Medulla oblongata (tissue), 1 donor: ENCODE data around the gene USP54.

ENCODE experiments used
- DNase-seq: peaks from one replicate; pipeline ENCODE4 v3.0.0-alpha.2; 2015; ENCODE audit errors: extremely low spot score

USP54 gene

GRCh38 chr10:73471226-73471625 lies 119.9 kb downstream of the USP54 start:
- no peak for DNase-seq

DNA sequence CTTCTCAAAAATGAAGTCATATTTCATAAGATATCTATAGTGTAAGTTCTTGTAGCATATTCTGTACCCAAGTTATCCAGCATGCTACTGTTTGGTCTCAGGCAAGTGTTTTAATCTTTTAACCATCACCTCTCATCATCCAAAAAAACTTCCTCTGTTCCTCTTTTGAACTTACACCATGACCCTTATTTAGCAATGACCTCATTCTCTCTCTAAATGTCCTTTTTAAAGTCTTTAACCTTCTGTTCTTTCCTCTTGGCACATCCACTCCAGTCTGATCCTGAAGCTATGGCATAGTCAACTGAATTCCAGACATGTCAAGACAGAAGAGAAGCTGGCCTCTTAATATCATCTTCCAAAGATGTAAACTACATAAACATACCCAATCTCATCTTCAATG lies 121.6 kb downstream of the USP54 start:
- no peak for DNase-seq

DNA sequence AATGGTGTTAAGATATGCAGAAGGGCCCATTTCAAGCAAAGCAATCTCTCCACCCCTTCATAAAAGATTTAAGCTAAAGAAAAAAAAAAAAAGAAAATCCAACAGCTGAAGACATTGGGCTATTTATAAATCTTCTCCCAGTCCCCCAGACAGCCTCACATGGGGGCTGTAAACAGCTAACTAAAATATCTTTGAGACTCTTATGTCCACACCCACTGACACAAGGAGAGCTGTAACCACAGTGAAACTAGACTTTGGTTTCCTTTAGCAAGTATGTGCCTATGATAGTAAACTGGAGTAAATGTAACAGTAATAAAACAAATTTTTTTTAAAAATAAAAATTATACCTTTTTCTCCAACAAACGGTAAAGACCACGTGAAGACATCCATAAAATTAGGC lies 123.9 kb downstream of the USP54 start:
- no peak for DNase-seq

DNA sequence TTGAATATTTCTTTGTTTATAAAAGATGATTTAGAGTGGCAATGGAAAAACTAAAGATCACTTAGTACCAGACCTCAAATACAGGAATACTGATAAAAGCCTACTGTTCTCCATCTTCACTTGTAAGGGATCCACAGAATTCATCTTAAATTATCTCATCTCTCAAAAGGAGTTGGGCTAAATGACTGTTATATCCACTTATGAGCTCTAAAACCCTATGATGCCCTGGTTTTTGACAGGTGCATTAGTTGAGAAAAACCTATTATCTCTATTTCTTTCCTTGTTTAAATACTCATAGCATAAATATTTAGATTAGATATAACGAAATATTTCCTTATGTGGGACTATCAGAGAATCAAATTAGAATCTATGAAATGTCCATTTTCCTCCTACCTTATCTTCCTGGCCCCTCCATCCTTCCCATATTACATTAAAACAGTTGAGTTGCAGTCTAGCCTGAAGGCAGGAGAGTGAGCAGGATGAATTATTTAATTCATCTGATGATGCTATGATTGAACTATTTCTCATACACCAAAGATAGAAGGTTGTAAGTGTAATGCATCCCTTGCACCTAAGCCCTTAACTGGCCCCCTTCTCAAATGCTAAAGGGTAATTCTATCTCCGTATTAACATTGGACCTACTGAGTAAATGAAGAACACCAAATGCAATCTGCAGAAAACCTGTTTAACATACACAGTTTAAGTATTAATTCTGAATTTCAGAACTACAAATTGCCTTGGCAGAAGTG lies 125.0 kb downstream of the USP54 start:
- DNase-seq = no peak

DNA sequence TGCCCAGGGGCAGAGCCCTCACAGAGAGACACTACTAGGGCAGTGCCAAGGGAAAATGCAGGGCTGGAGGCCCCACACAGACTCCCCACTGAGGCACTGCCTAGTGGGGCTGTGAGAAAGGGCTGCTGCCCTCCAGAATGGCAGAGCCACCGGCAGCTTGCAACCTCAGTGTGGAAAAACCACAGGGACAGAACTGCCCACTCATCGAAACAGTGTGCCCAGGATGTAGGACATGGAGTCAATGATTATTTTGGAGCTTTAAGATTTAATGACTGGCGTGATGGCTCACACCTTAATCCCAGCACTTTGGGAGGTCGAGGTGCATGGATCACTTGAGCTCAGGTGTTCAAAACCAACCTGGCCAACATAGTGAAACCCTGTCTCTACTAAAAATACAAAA lies 130.2 kb downstream of the USP54 start:
- DNase-seq = no peak

DNA sequence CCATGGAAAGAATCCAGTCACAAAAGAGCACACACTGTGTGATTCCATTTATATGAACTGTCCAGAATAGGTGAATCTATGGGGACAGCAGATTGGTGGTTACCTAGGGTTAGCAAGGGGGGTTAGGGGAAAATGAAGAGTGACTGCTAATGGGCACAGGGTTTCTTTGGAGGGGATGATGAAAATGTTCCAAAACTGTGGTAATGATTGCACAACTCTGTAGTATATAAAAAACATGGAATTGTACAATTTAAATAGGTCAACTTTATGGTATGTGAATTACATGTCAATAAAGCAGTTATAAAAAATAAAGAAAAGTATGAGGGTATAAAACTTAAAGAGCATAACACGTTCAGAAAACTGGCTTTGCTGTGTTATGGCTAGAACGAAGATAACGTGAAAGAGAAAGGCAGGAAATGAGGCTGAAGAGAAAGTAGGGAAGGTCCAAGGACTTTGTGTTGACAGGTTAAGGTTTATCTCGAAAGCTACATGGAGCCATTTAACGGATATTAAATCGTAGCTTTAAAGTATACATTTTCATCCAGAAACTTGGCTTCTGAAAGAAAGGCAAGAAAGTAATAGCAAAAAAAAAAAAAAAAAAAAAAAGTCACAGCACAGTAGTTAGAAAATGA lies 131.3 kb downstream of the USP54 start:
- DNase-seq = no peak

- no peak for DNase-seq
These were observed 134.8 kb downstream of the USP54 start for GRCh38 chr10:73456187-73456890.

- DNase-seq = no peak
These were observed 142.0 kb downstream of the USP54 start for GRCh38 chr10:73449113-73449512.

- DNase-seq = no peak
These were observed 142.8 kb downstream of the USP54 start for GRCh38 chr10:73448384-73448783.
